Endothelial cell of umbilical vein (primary cell): ENCODE measurements around the gene COL6A2. TPM values are rescaled to one million over a fixed set of nuclear protein-coding genes. Genes with fewer than 3 reads are reported as not detected.

Experiments used
- BruUV-seq: library from RNA; stranded (reverse); fragments of 400-500 nt; replicated peaks from 2 replicates; lab custom pipeline; 2021; lab: Mats Ljungman, UMichigan
- CTCF ChIA-PET: fragments of 300-600, 350-600 bp; sonication (Branson Sonifier 250); formaldehyde crosslinking; loops from one replicate; lab custom pipeline; 2021; ENCODE audit warnings: antibody characterized with exemption, inconsistent platforms; lab: Charles Lee
- POLR2A ChIA-PET: fragments of 300-600, 350-600 bp; sonication (Branson Sonifier 250); formaldehyde crosslinking; loops from one replicate; lab custom pipeline; 2021; ENCODE audit warnings: antibody characterized with exemption, inconsistent platforms; lab: Charles Lee
- DNase-seq: peaks from one replicate; pipeline ENCODE4 v3.0.0-alpha.2; 2011; ENCODE audit warnings: low read depth, low spot score
- FAIRE-seq: peaks from 2 replicates; lab custom pipeline; 2011; peaks lifted over from hg19 to GRCh38; lab: Jason Lieb, UNC
- H2AFZ ChIP-seq: 2 replicates; pipeline ENCODE4 v1.6.0; 2012; ENCODE audit warnings: low read depth, low read length, control low read depth, inconsistent platforms
- H3K27ac ChIP-seq: 2 replicates; pipeline ENCODE4 v1.5.1; 2011; ENCODE audit warnings: low read depth, mild to moderate bottlenecking, control low read depth, low read length, moderate library complexity; ENCODE audit not compliant: insufficient read depth
- H3K27me3 ChIP-seq, 2 experiments: 2 replicates each; pipeline versions ENCODE4 v1.6.0 to v1.6.1; 2011; ENCODE audit warnings: low read length in 2 of 2, mixed read lengths in 1 of 2; ENCODE audit not compliant: control insufficient read depth in 2 of 2, insufficient read depth in 2 of 2
- H3K36me3 ChIP-seq, 2 experiments: 2 replicates in 1 of 2; 3 replicates in 1 of 2; pipeline ENCODE4 v1.5.1; 2011; ENCODE audit warnings: low read length in 2 of 2, mild to moderate bottlenecking in 1 of 2, moderate library complexity in 1 of 2; ENCODE audit not compliant: control insufficient read depth in 2 of 2, insufficient read depth in 2 of 2; ENCODE audit errors: extremely low read depth in 1 of 2
- H3K4me1 ChIP-seq: 3 replicates; pipeline ENCODE4 v1.5.1; 2011; ENCODE audit warnings: mild to moderate bottlenecking, low read length; ENCODE audit not compliant: control insufficient read depth, insufficient read depth; ENCODE audit errors: extremely low read depth
- H3K4me2 ChIP-seq: 2 replicates; pipeline ENCODE4 v1.6.1; 2011; ENCODE audit warnings: low read length, control low read depth, mixed read lengths; ENCODE audit not compliant: insufficient read depth
- H3K4me3 ChIP-seq, 3 experiments: fragments of 200-600 bp in 1 of 3; sonication (generic), shearing (Covaris generic) in 1 of 3; replicated peaks in 1 of 3; 2 replicates each; pipeline ENCODE4 v1.5.1; 2011 to 2016; ENCODE audit warnings: control low read depth in 3 of 3, low read length in 3 of 3, mild to moderate bottlenecking in 2 of 3, inconsistent platforms in 1 of 3, low read depth in 1 of 3, moderate library complexity in 1 of 3; ENCODE audit not compliant: insufficient read depth in 1 of 3
- H3K79me2 ChIP-seq: 2 replicates; pipeline ENCODE4 v1.6.0; 2012; ENCODE audit warnings: low read length, inconsistent platforms; ENCODE audit not compliant: control insufficient read depth, insufficient read depth
- H3K9ac ChIP-seq: replicated peaks from 2 replicates; pipeline ENCODE3; 2011; ENCODE audit warnings: low read length, control low read depth; ENCODE audit not compliant: insufficient read depth; ENCODE audit errors: extremely low read depth
- H3K9me1 ChIP-seq: replicated peaks from 3 replicates; pipeline ENCODE4 v1.6.0; 2011; ENCODE audit warnings: mild to moderate bottlenecking, low read length; ENCODE audit not compliant: control insufficient read depth, insufficient read depth; ENCODE audit errors: extremely low read depth
- H3K9me3 ChIP-seq: replicated peaks from 2 replicates; pipeline ENCODE4 v1.5.1; 2012; ENCODE audit warnings: low read length, inconsistent platforms; ENCODE audit not compliant: control insufficient read depth, insufficient read depth
- H4K20me1 ChIP-seq: replicated peaks from 2 replicates; pipeline ENCODE3; 2011; ENCODE audit warnings: mild to moderate bottlenecking, low read length; ENCODE audit not compliant: control insufficient read depth, insufficient read depth; ENCODE audit errors: extremely low read depth
- EZH2 ChIP-seq: IDR thresholded peaks from 2 replicates; pipeline ENCODE4 v1.6.1; 2012; ENCODE audit warnings: borderline replicate concordance, low read depth, mild to moderate bottlenecking, moderate library complexity, low read length, inconsistent platforms; ENCODE audit not compliant: severe bottlenecking
- FOS ChIP-seq: IDR thresholded peaks from 2 replicates; pipeline ENCODE4 v1.6.1; 2011; ENCODE audit warnings: mild to moderate bottlenecking, low read length, moderate library complexity, borderline replicate concordance; ENCODE audit not compliant: insufficient read depth
- GATA2 ChIP-seq: IDR thresholded peaks from 2 replicates; pipeline ENCODE4 v1.7.0; 2011; ENCODE audit warnings: low read depth, mild to moderate bottlenecking, moderate library complexity, mixed read lengths, low read length; ENCODE audit not compliant: insufficient read length, insufficient read depth
- JUN ChIP-seq: IDR thresholded peaks from 2 replicates; pipeline ENCODE4 v1.6.1; 2011; ENCODE audit warnings: borderline replicate concordance, low read depth; ENCODE audit not compliant: insufficient read length, insufficient read depth
- MYC ChIP-seq: IDR thresholded peaks from one replicate; pipeline ENCODE4 v1.6.1; 2011; ENCODE audit warnings: mild to moderate bottlenecking, low read depth, low read length
- POLR2A ChIP-seq: IDR thresholded peaks from 2 replicates; pipeline ENCODE4 v1.6.1; 2012; ENCODE audit warnings: low read depth, mild to moderate bottlenecking, control low read depth, low read length
- POLR2AphosphoS5 ChIP-seq: IDR thresholded peaks from 2 replicates; pipeline ENCODE4 v1.6.1; 2012; ENCODE audit warnings: low read depth, mild to moderate bottlenecking, control low read depth, low read length, moderate library complexity; ENCODE audit not compliant: insufficient read depth
- dilution Hi-C: fragments of 300-500 bp; cut with MboI; formaldehyde crosslinking; loops from one replicate; pipeline ENCODE4 v1.15.0; 2019; ENCODE audit warnings: low sequenced_read_pairs; ENCODE audit not compliant: extremely low pct_ligation_motif_present
- intact Hi-C: fragments of 100-400 bp; cut with micrococcal nuclease; formaldehyde crosslinking; loops from one replicate; pipeline ENCODE4 v1.10.0; 2022
- polyA plus RNA-seq, 4 experiments: library from polyadenylated mRNA; depleted of rRNA in 3 of 4; stranded (reverse) in 3 of 4; unstranded in 1 of 4; fragments of >200 nt; gene quantifications; 2 replicates each; pipeline versions ENCODE4 v1.2.1 to v1.2.3, GENCODE V29; 2011 to 2012; ENCODE audit warnings: missing spikeins in 1 of 4
- total RNA-seq: library from RNA; stranded (reverse); gene quantifications from 2 replicates; pipeline ENCODE4 v1.2.3, GENCODE V29; 2021
- TF ChIP-seq, protein P1 (sequence below), 2 donors: IDR thresholded peaks; 1 replicate in 1 of 2; 2 replicates in 1 of 2; pipeline ENCODE4 v1.5.1; 2011; ENCODE audit warnings: low read length in 2 of 2, mild to moderate bottlenecking in 2 of 2, moderate library complexity in 2 of 2, control low read depth in 1 of 2, inconsistent platforms in 1 of 2, low read depth in 1 of 2; ENCODE audit not compliant: insufficient read depth in 1 of 2; ENCODE audit errors: extremely low read depth in 1 of 2
- TF ChIP-seq, protein P2 (sequence below): IDR thresholded peaks from 2 replicates; pipeline ENCODE4 v1.6.1; 2011; ENCODE audit not compliant: insufficient read depth, insufficient read length

COL6A2 gene
- total and polyA plus RNA-seq, 2 donors (not counting 3 experiments of a cell fraction or from before 2014, with no cell fraction given) = 3.4 to 6.1 TPM

DNA sequence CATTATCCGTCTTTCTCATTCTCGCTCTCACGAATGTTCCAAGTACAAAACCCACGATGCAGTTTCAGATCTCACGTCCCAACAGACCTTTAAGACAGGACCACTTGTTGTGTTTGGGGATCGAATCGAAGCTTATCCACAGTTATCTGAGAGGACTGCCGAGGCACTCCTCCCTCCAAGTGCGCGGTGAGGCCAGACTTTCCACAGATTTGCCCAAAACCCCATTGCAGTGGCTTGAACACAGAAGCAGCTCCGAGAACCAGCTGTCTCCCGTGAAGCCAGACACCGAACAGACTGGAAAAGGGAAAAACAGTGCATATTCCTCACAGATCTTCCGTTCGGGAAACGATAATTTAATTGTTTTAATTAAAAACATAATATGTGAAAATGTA, 46.5 kb upstream of the COL6A2 start:
- ChIA-PET POLR2A (no interaction called here), CTCF (no interaction called here)
- no peak overlapping the region for H3K27ac ChIP-seq
- TF ChIP-seq POLR2AphosphoS5 (no peak), JUN (no peak), EZH2 (no peak), FOS (no peak), GATA2 (no peak), MYC (no peak), POLR2A (no peak)
- TF ChIP-seq, protein P1, sequence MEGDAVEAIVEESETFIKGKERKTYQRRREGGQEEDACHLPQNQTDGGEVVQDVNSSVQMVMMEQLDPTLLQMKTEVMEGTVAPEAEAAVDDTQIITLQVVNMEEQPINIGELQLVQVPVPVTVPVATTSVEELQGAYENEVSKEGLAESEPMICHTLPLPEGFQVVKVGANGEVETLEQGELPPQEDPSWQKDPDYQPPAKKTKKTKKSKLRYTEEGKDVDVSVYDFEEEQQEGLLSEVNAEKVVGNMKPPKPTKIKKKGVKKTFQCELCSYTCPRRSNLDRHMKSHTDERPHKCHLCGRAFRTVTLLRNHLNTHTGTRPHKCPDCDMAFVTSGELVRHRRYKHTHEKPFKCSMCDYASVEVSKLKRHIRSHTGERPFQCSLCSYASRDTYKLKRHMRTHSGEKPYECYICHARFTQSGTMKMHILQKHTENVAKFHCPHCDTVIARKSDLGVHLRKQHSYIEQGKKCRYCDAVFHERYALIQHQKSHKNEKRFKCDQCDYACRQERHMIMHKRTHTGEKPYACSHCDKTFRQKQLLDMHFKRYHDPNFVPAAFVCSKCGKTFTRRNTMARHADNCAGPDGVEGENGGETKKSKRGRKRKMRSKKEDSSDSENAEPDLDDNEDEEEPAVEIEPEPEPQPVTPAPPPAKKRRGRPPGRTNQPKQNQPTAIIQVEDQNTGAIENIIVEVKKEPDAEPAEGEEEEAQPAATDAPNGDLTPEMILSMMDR (IDR thresholded peaks at IDR 0.05; ENCODE audit: extremely low read depth in 1 of 2, insufficient read depth in 1 of 2, low read depth in 1 of 2, low read length in 2 of 2) = no peak
- TF ChIP-seq, protein P2, sequence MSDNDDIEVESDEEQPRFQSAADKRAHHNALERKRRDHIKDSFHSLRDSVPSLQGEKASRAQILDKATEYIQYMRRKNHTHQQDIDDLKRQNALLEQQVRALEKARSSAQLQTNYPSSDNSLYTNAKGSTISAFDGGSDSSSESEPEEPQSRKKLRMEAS = no peak
- H3K9me1 ChIP-seq = no peaks in the 10 kb centered on the region
- no peaks in the 10 kb centered on the region for H3K79me2 ChIP-seq
- dilution Hi-C loops = no loop called here
- no peak for FAIRE-seq
- H3K9me3 ChIP-seq = no peaks in the 10 kb centered on the region
- intact Hi-C loops = no loop called here
- no peak overlapping the region for H2AFZ ChIP-seq
- no peaks in the 10 kb centered on the region for H4K20me1 ChIP-seq
- no peaks in the 10 kb centered on the region for H3K27me3 ChIP-seq
- no peaks in the 10 kb centered on the region for H3K4me1 ChIP-seq
- H3K4me2 ChIP-seq = no peak overlapping the region
- no peaks in the 10 kb centered on the region for H3K36me3 ChIP-seq
- DNase-seq = no peak
- no peak overlapping the region for H3K9ac ChIP-seq
- BruUV-seq = no TSS peak
- no peak overlapping the region for H3K4me3 ChIP-seq
